Pericardium fibroblast (primary cell): Measurements from ENCODE around the gene FBXO5. TPM values are rescaled to one million over a fixed set of nuclear protein-coding genes. Genes with fewer than 3 reads are reported as not detected.

Experiments used
- total RNA-seq: library from RNA; depleted of rRNA; stranded (reverse); fragments of >200 nt; gene quantifications from 2 replicates; pipeline ENCODE4 v1.2.3, GENCODE V29; 2015

FBXO5 gene
- total RNA-seq = 2.3 and 6.0 TPM in 2 replicates

GRCh38 chr6:152982904-152983636 is at the start of gene FBXO5:
FBXO5 (minus strand) TSS chr6:152983041; CDS start chr6:152982959, 82 bp downstream.

GRCh38 chr6:153002613-153003365 is 19.9 kb upstream of the FBXO5 start, which contains the start of gene MTRF1L:
MTRF1L (minus strand) TSS chr6:153002709; CDS start chr6:153002685, 24 bp downstream.

Other genes starting within 250 kb of the FBXO5 start
- gene VIP, start 232.2 kb downstream of the FBXO5 start, total RNA-seq = not detected in 2 replicates
- 7.5 and 16.2 TPM in 2 replicates for gene MTRF1L, start 19.7 kb upstream of the FBXO5 start, total RNA-seq
- 1.5 and 2.0 TPM in 2 replicates for gene RGS17, start 148.2 kb upstream of the FBXO5 start, total RNA-seq